ENCODE results near the gene MTREX.

Gene MTREX

DNA sequence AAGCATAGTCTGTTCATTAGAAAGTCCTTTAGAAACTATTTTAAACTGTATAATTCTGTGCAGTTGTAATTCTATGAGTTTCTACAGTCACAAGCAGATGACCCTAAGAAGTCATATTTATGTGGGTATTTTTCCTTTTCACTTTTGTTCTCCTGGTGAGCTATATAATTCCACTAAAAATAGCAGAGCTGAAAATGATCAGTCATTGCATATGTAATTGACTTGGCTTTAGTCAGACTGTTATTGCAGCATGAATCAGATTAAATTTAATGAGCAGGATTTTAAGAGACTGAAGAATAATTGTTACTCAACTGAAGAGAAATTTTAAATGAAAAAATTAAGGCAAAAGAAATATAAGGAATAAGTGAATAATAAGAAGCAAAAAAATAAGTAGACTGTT lies 108.5 kb downstream of the MTREX start:
- Histone ChIP-seq H3K9me3 (ENCODE audit: insufficient read depth, low read length) (no peaks in the 10 kb centered on the region), H3K27ac (ENCODE audit: low read length) (no peak overlapping the region), H3K27me3 (ENCODE audit: low read depth, low read length) (no peaks in the 10 kb centered on the region), H4K20me1 (ENCODE audit: insufficient read depth, low read length) (peaks cover 6% of the 10 kb centered on the region; the same call in 1 of the 2 replicates), H3K79me2 (ENCODE audit: low read length) (no peaks in the 10 kb centered on the region), H3K4me1 (ENCODE audit: low read length) (peaks cover 5% of the 10 kb centered on the region), H3K36me3 (replicated peaks; ENCODE audit: low read depth, low read length) (peaks cover 21% of the 10 kb centered on the region), H2AFZ (ENCODE audit: low read depth, low read length) (no peak overlapping the region), H3K4me2 (ENCODE audit: low read length) (no peak overlapping the region), H3K4me3 (ENCODE audit: low read length) (no peak overlapping the region), H3K9ac (ENCODE audit: low read length) (no peak overlapping the region)
- TF ChIP-seq EZH2phosphoT487 (IDR thresholded peaks at IDR 0.05; ENCODE audit: low read depth): no peak
- TF ChIP-seq, protein P1, sequence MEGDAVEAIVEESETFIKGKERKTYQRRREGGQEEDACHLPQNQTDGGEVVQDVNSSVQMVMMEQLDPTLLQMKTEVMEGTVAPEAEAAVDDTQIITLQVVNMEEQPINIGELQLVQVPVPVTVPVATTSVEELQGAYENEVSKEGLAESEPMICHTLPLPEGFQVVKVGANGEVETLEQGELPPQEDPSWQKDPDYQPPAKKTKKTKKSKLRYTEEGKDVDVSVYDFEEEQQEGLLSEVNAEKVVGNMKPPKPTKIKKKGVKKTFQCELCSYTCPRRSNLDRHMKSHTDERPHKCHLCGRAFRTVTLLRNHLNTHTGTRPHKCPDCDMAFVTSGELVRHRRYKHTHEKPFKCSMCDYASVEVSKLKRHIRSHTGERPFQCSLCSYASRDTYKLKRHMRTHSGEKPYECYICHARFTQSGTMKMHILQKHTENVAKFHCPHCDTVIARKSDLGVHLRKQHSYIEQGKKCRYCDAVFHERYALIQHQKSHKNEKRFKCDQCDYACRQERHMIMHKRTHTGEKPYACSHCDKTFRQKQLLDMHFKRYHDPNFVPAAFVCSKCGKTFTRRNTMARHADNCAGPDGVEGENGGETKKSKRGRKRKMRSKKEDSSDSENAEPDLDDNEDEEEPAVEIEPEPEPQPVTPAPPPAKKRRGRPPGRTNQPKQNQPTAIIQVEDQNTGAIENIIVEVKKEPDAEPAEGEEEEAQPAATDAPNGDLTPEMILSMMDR (IDR thresholded peaks at IDR 0.05; ENCODE audit: low read depth, low read length): no peak

DNA sequence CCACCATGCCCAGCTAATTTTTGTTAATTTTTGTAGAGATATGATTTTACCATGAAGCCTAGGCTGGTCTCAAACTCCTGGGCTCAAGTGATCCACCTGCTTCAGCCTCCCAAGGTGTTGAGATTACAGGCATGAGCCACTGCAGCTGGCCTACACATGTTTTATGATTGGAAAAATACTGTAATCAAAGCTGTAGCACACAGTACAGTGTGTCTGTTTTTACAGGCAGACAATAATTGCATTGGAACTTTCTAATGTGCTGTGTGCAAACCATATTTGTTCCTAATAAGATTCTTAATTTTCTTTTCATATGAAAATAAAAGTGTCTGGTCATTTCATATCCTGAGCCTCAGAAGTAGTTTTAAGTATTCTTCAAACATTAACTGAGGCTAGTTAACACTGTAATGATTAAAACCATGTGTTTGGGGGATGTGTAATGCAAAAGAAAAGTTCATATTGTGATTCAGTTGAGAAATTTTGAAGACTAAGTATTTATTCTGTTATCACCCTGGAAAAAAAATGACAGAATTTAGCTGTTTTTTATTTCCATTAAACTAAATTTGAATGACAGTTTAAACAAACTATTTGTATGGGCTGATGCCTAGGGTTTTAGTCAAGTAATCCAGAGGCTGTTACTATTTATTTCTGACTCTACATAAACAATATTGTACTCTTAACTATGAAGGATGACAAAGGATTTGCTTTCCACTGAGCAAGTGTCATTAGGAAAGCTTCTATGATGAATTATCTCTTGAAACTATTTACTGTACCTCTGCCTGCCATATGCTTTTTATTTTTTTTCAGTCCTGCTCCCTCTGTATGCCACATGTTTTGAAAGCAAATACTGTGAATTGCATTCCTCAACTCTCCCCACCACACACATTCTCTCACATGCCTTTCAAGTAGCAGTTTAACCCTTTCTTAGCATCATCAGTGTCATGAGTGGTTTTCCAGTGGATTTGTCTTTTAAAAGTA lies 111.5 kb downstream of the MTREX start:
- no peaks in the 10 kb centered on the region for H3K4me1 ChIP-seq (ENCODE audit: low read length)

DNA sequence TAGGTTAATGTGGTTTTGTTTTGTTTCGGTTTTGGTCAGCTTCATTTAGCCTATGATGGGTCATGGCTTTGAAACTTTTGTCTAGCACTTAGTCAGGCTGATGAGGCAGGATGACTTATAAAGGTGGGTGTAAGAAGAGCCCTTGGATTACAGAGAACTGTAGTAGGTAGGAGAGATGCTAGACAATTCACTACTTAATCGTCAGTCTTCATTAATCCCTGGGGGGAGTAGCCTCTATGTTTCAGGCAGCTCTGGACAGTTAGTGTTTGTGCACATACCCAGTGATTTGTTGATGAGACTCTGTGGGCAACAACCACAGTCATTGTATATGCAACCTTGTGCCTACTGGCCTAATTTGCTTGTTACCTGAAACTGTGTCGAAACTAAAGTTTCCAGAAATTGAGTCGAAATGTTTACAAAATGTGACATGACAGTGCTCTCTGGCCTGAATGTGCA lies 113.3 kb downstream of the MTREX start:
- no peak overlapping the region for H3K4me3 ChIP-seq (ENCODE audit: low read length)
- H3K79me2 ChIP-seq (ENCODE audit: low read length): no peaks in the 10 kb centered on the region
- no peaks in the 10 kb centered on the region for H3K9me3 ChIP-seq (ENCODE audit: insufficient read depth, low read length)
- no peaks in the 10 kb centered on the region for H3K27me3 ChIP-seq (ENCODE audit: low read depth, low read length)
- no peaks in the 10 kb centered on the region for H4K20me1 ChIP-seq (ENCODE audit: insufficient read depth, low read length)
- H3K4me2 ChIP-seq (ENCODE audit: low read length): no peak overlapping the region
- no peak overlapping the region for H3K27ac ChIP-seq (ENCODE audit: low read length)
- H3K36me3 ChIP-seq (replicated peaks; ENCODE audit: low read depth, low read length): peaks cover 34% of the 10 kb centered on the region
- no peak overlapping the region for H2AFZ ChIP-seq (ENCODE audit: low read depth, low read length)
- no peak overlapping the region for H3K9ac ChIP-seq (ENCODE audit: low read length)
- TF ChIP-seq EZH2phosphoT487 (IDR thresholded peaks at IDR 0.05; ENCODE audit: low read depth): no peak
- TF ChIP-seq, protein P1 (IDR thresholded peaks at IDR 0.05; ENCODE audit: low read depth, low read length): no peak
- no peaks in the 10 kb centered on the region for H3K4me1 ChIP-seq (ENCODE audit: low read length)

More for the DNA sequence above, 111.5 kb downstream of the MTREX start:
- H4K20me1 ChIP-seq (ENCODE audit: insufficient read depth, low read length): no peaks in the 10 kb centered on the region
- no peak overlapping the region for H2AFZ ChIP-seq (ENCODE audit: low read depth, low read length)
- no peaks in the 10 kb centered on the region for H3K27me3 ChIP-seq (ENCODE audit: low read depth, low read length)
- no peak overlapping the region for H3K27ac ChIP-seq (ENCODE audit: low read length)
- peaks cover 26% of the 10 kb centered on the region for H3K36me3 ChIP-seq (replicated peaks; ENCODE audit: low read depth, low read length)
- TF ChIP-seq, protein P1 (IDR thresholded peaks at IDR 0.05; ENCODE audit: low read depth, low read length): no peak
- no peak for TF ChIP-seq EZH2phosphoT487 (IDR thresholded peaks at IDR 0.05; ENCODE audit: low read depth)
- H3K4me3 ChIP-seq (ENCODE audit: low read length): no peak overlapping the region
- no peaks in the 10 kb centered on the region for H3K79me2 ChIP-seq (ENCODE audit: low read length)
- H3K4me2 ChIP-seq (ENCODE audit: low read length): no peak overlapping the region
- no peak overlapping the region for H3K9ac ChIP-seq (ENCODE audit: low read length)
- H3K9me3 ChIP-seq (ENCODE audit: insufficient read depth, low read length): no peaks in the 10 kb centered on the region

DNA sequence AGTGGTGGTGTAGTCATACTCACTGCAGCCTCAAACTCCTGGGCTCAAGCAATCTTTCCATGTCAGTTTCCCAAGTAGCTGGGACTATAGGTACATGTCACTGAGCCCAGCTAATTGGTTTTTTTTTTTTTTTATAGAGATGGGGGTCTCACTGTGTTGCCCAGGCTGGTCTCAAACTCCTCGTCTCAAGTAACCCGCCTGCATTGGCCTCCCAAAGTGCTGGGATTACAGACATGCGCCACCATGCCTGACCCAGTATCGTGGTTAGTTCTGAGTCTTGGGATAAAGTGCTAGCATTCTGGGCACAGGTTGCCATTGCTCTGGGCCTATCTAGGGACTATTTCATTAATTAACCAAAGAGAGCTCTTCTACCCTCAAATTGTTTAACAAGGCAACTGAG lies 118.7 kb downstream of the MTREX start:
- peaks cover 55% of the 10 kb centered on the region for H3K36me3 ChIP-seq (replicated peaks; ENCODE audit: low read depth, low read length)
- no peak for TF ChIP-seq EZH2phosphoT487 (IDR thresholded peaks at IDR 0.05; ENCODE audit: low read depth)
- TF ChIP-seq, protein P1 (IDR thresholded peaks at IDR 0.05; ENCODE audit: low read depth, low read length): no peak
- no peak overlapping the region for H3K9ac ChIP-seq (ENCODE audit: low read length)
- H2AFZ ChIP-seq (ENCODE audit: low read depth, low read length): no peak overlapping the region
- H3K4me2 ChIP-seq (ENCODE audit: low read length): no peak overlapping the region
- H3K9me3 ChIP-seq (ENCODE audit: insufficient read depth, low read length): no peaks in the 10 kb centered on the region
- no peak overlapping the region for H3K27ac ChIP-seq (ENCODE audit: low read length)
- H3K4me1 ChIP-seq (ENCODE audit: low read length): no peaks in the 10 kb centered on the region
- no peak overlapping the region for H3K4me3 ChIP-seq (ENCODE audit: low read length)
- H4K20me1 ChIP-seq (ENCODE audit: insufficient read depth, low read length): no peaks in the 10 kb centered on the region
- no peaks in the 10 kb centered on the region for H3K27me3 ChIP-seq (ENCODE audit: low read depth, low read length)
- H3K79me2 ChIP-seq (ENCODE audit: low read length): no peaks in the 10 kb centered on the region

Measured in OCI-LY3 (cell line).